B cell (primary cell): ENCODE results near the gene NMNAT2. TPM values are rescaled to one million over a fixed set of nuclear protein-coding genes. Genes with fewer than 3 reads are reported as not detected.

Source experiments
- ATAC-seq: fragments of 200-7000 bp; cut with Tn5 transposase; one replicate; pipeline ENCODE4 v1.10.0; 2021; ENCODE audit warnings: low read depth, mild to moderate bottlenecking, moderate number of reproducible peaks, moderate library complexity
- CTCF ChIA-PET: fragments of 350-600 bp; sonication (Branson Sonifier 250); formaldehyde crosslinking; loops from one replicate; lab custom pipeline; 2021; ENCODE audit warnings: antibody characterized with exemption, inconsistent platforms; lab: Charles Lee
- POLR2A ChIA-PET: fragments of 350-600 bp; sonication (Branson Sonifier 250); formaldehyde crosslinking; loops from one replicate; lab custom pipeline; 2021; ENCODE audit warnings: antibody characterized with exemption; lab: Charles Lee
- DNase-seq: peaks from one replicate; pipeline ENCODE4 v3.0.0; 2013
- H2AFZ ChIP-seq: 2 replicates; pipeline ENCODE4 v1.6.1; 2012; ENCODE audit warnings: mild to moderate bottlenecking, low read depth, low read length; ENCODE audit not compliant: insufficient read depth, poor library complexity, severe bottlenecking
- H3K27ac ChIP-seq, 2 donors: 1 replicate in 1 of 2; 2 replicates in 1 of 2; pipeline ENCODE4 v1.5.1; 2012 to 2013; ENCODE audit warnings: low read length in 2 of 2, mild to moderate bottlenecking in 2 of 2, moderate library complexity in 1 of 2
- H3K27me3 ChIP-seq, 4 experiments: fragments of 200-600 bp in 1 of 4; sonication (generic) in 1 of 4; replicated peaks in 1 of 4; 1 replicate in 2 of 4; 2 replicates in 2 of 4; pipeline versions ENCODE4 v1.6.1 to v1.7.0; 2013 to 2016; ENCODE audit warnings: low read length in 3 of 4, mild to moderate bottlenecking in 2 of 4, mixed read lengths in 1 of 4, moderate library complexity in 1 of 4; ENCODE audit not compliant: insufficient read depth in 4 of 4, control insufficient read depth in 3 of 4; ENCODE audit errors: control extremely low read depth in 1 of 4
- H3K36me3 ChIP-seq, 2 experiments: replicated peaks in 1 of 2; 1 replicate in 1 of 2; 2 replicates in 1 of 2; pipeline versions ENCODE4 v1.6.1 to v1.7.1; 2013; ENCODE audit warnings: low read length in 1 of 2; ENCODE audit not compliant: insufficient read depth in 2 of 2, control insufficient read depth in 1 of 2; ENCODE audit errors: control extremely low read depth in 1 of 2, extremely low read depth in 1 of 2
- H3K4me1 ChIP-seq, 2 donors: fragments of 200-600 bp in 1 of 2; sonication (generic) in 1 of 2; 1 replicate in 1 of 2; 2 replicates in 1 of 2; pipeline versions ENCODE4 v1.5.1 to v1.6.1; 2013 to 2017; ENCODE audit warnings: low read length in 2 of 2; ENCODE audit not compliant: control insufficient read depth in 2 of 2, insufficient read depth in 2 of 2
- H3K4me2 ChIP-seq: replicated peaks from 2 replicates; pipeline ENCODE3; 2012; ENCODE audit warnings: mild to moderate bottlenecking, low read depth, low read length; ENCODE audit not compliant: poor library complexity, severe bottlenecking
- H3K4me3 ChIP-seq, 5 experiments: fragments of 200-600 bp in 1 of 5; sonication (generic) in 1 of 5; 1 replicate in 3 of 5; 2 replicates in 2 of 5; pipeline versions ENCODE4 v1.5.1 to v1.7.0; 2011 to 2016; ENCODE audit warnings: low read length in 4 of 5, mild to moderate bottlenecking in 4 of 5, low read depth in 2 of 5, control low read depth in 1 of 5, moderate library complexity in 1 of 5; ENCODE audit not compliant: insufficient read depth in 1 of 5; ENCODE audit errors: control extremely low read depth in 1 of 5, extremely low read depth in 1 of 5
- H3K79me2 ChIP-seq: fragments of 200-600 bp; sonication (generic); one replicate; pipeline ENCODE4 v1.6.0; 2016; ENCODE audit warnings: low read length; ENCODE audit not compliant: control insufficient read depth, insufficient read depth
- H3K9ac ChIP-seq: fragments of 200-600 bp; sonication (generic); 2 replicates; pipeline ENCODE4 v1.6.1; 2017; ENCODE audit warnings: mild to moderate bottlenecking, low read length, moderate library complexity
- H3K9me3 ChIP-seq, 3 donors: one replicate each; pipeline versions ENCODE4 v1.6.1 to v1.7.1; 2013; ENCODE audit warnings: low read length in 2 of 3; ENCODE audit not compliant: control insufficient read depth in 2 of 3, insufficient read depth in 1 of 3; ENCODE audit errors: control extremely low read depth in 1 of 3
- H4K20me1 ChIP-seq: 2 replicates; pipeline ENCODE4 v1.6.0; 2012; ENCODE audit warnings: mild to moderate bottlenecking, low read length; ENCODE audit not compliant: insufficient read depth, control insufficient read depth, poor library complexity, severe bottlenecking
- H3K27ac Mint-ChIP-seq: one replicate; pipeline ENCODE4 v1.8.0; 2021; ENCODE audit warnings: mixed read lengths
- H3K27me3 Mint-ChIP-seq: one replicate; pipeline ENCODE4 v1.8.0; 2021; ENCODE audit warnings: mixed read lengths
- H3K4me1 Mint-ChIP-seq: one replicate; pipeline ENCODE4 v1.8.0; 2021; ENCODE audit warnings: mixed read lengths
- H3K4me3 Mint-ChIP-seq: one replicate; pipeline ENCODE4 v1.8.0; 2021; ENCODE audit warnings: mixed read lengths
- H3K9me3 Mint-ChIP-seq: one replicate; pipeline ENCODE4 v1.8.0; 2022; ENCODE audit warnings: mixed read lengths; ENCODE audit not compliant: insufficient read depth
- EZH2 ChIP-seq: IDR thresholded peaks from 2 replicates; pipeline ENCODE4 v1.6.1; 2012; ENCODE audit warnings: borderline replicate concordance, low read depth, mild to moderate bottlenecking, moderate library complexity, low read length; ENCODE audit not compliant: insufficient read depth, poor library complexity, severe bottlenecking
- WGBS: methylation state at CpG from one replicate; pipeline ENCODE4 v1.1.5; 2013; ENCODE audit warnings: missing lambda C conversion rate; ENCODE audit not compliant: insufficient coverage; 5-methylcytosine and 5-hydroxymethylcytosine counted together
- intact Hi-C: fragments of 100-400 bp; cut with micrococcal nuclease; formaldehyde crosslinking; loops from one replicate; pipeline ENCODE4 v1.10.0; 2022
- polyA plus RNA-seq: library from polyadenylated mRNA; depleted of rRNA; stranded (reverse); fragments of >200 nt; gene quantifications from 2 replicates; pipeline ENCODE4 v1.2.3, GENCODE V29; 2012
- total RNA-seq, 2 donors: library from RNA; stranded (reverse); fragments of 120-200 nt in 1 of 2; gene quantifications; 1 replicate in 1 of 2; 2 replicates in 1 of 2; pipeline versions ENCODE4 v1.2.3 to v1.2.4, GENCODE V29; 2013 to 2022
- TF ChIP-seq, protein P1 (sequence below): fragments of 200-600 bp; IDR thresholded peaks from one replicate; pipeline ENCODE4 v1.8.0; 2022; ENCODE audit warnings: antibody characterized with exemption, mild to moderate bottlenecking

Gene NMNAT2
- total and polyA plus RNA-seq, 2 donors (not counting 1 experiment from before 2014, with no cell fraction given): not detected

DNA sequence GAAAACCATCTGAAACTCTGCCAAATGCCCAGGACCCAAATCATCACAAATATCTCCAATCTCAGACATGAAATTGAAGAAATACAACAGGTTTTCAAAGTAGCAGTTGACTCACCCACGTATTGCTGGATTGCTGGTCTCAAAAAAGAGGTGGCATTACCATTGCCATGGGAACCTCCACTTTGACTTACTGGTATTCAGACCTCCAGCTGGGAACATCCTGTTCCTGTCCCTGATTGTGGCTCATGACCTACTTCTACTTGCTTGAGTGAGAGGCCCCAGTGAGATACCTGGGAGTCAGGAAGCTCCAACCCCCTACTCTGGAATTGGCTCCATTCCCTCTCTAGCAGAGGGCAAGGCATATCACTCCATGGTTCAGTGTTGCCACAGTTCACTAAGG lies 64.6 kb downstream of the NMNAT2 start:
- peaks cover 2% of the 10 kb centered on the region for H3K9me3 Mint-ChIP-seq

DNA sequence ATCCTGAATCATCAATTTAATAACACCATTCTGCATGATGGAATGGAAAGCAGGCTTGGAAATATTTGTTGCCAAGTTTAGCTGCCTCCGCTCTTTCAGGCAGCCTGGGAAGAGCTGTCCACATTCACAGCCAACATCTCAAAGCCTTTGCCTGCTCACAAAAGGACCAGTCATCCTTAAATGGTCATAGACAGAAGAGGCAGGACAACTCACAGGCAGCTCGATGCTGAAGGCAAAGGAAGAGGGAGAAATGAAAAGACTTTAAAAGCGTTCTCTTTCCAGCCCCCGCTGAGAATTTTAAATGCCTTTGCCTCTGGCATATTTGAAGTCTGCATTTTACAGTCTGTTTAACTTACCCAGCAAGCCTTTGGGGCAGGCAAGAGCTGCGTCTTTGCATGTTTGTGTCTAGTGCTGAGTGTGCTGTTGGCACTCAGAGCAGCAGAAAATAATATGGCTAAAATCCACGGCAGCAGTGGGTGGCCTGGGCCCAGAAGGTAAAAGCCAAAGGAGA lies 68.9 kb downstream of the NMNAT2 start:
- Histone ChIP-seq H3K79me2 (no peaks in the 10 kb centered on the region), H3K4me2 (no peak overlapping the region), H3K27me3 (peaks cover 0 to 18% (median 2%) of the 10 kb centered on the region in 4 experiments), H3K36me3 (no peaks in the 10 kb centered on the region), H3K4me1 (no peaks in the 10 kb centered on the region), H4K20me1 (no peaks in the 10 kb centered on the region), H2AFZ (no peak overlapping the region), H3K27ac (no peak overlapping the region), H3K9ac (no peak overlapping the region), H3K9me3 (no peaks in the 10 kb centered on the region), H3K4me3 (no peak overlapping the region)
- ChIA-PET CTCF (interaction anchor here (0.9 kb wide), 1 partner anchor 11 kb away, joined by 3 read pairs; no protein-coding TSS in a partner anchor), POLR2A (no interaction called here)
- H3K9me3 Mint-ChIP-seq: no peaks in the 10 kb centered on the region
- DNase-seq (no peak), ATAC-seq (no peak)
- no peak overlapping the region for H3K4me3 Mint-ChIP-seq
- peaks cover 15% of the 10 kb centered on the region for H3K27me3 Mint-ChIP-seq
- no peak overlapping the region for H3K27ac Mint-ChIP-seq
- intact Hi-C loops: no loop called here
- WGBS: 84% methylated on average over 4 of the region's 6 CpGs
- TF ChIP-seq EZH2: no peak
- TF ChIP-seq, protein P1, sequence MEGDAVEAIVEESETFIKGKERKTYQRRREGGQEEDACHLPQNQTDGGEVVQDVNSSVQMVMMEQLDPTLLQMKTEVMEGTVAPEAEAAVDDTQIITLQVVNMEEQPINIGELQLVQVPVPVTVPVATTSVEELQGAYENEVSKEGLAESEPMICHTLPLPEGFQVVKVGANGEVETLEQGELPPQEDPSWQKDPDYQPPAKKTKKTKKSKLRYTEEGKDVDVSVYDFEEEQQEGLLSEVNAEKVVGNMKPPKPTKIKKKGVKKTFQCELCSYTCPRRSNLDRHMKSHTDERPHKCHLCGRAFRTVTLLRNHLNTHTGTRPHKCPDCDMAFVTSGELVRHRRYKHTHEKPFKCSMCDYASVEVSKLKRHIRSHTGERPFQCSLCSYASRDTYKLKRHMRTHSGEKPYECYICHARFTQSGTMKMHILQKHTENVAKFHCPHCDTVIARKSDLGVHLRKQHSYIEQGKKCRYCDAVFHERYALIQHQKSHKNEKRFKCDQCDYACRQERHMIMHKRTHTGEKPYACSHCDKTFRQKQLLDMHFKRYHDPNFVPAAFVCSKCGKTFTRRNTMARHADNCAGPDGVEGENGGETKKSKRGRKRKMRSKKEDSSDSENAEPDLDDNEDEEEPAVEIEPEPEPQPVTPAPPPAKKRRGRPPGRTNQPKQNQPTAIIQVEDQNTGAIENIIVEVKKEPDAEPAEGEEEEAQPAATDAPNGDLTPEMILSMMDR: no peak
- no peaks in the 10 kb centered on the region for H3K4me1 Mint-ChIP-seq

More for the DNA sequence above, 64.6 kb downstream of the NMNAT2 start:
- 71% methylated on average over 1 of the region's 1 CpG for WGBS
- no peak overlapping the region for H3K4me2 ChIP-seq
- H4K20me1 ChIP-seq: no peaks in the 10 kb centered on the region
- no peaks in the 10 kb centered on the region for H3K36me3 ChIP-seq
- no peak overlapping the region for H3K9ac ChIP-seq
- H3K27me3 ChIP-seq: peaks cover 0 to 6% (median 2%) of the 10 kb centered on the region in 4 experiments
- H3K79me2 ChIP-seq: no peaks in the 10 kb centered on the region
- H3K4me3 ChIP-seq: no peak overlapping the region
- no peaks in the 10 kb centered on the region for H3K4me1 ChIP-seq
- TF ChIP-seq, protein P1: no peak
- TF ChIP-seq EZH2: no peak
- CTCF ChIA-PET: no interaction called here
- H3K9me3 ChIP-seq: no peaks in the 10 kb centered on the region
- intact Hi-C loops: no loop called here
- H3K4me3 Mint-ChIP-seq: no peak overlapping the region
- H2AFZ ChIP-seq: no peak overlapping the region
- H3K4me1 Mint-ChIP-seq: no peaks in the 10 kb centered on the region
- no peak overlapping the region for H3K27ac Mint-ChIP-seq
- no peak overlapping the region for H3K27ac ChIP-seq
- no peak for DNase-seq
- POLR2A ChIA-PET: no interaction called here
- no peak for ATAC-seq
- H3K27me3 Mint-ChIP-seq: peaks cover 16% of the 10 kb centered on the region
